ENCODE measurements around the gene HERC2. TPM values are rescaled to one million over a fixed set of nuclear protein-coding genes. Genes with fewer than 3 reads are reported as not detected.

The HERC2 gene
- total and polyA plus RNA-seq, 2 of the 8 experiments (the other 6 are each of a cell fraction or from before 2014, with no cell fraction given): 83.0 to 88.7 TPM

GRCh38 chr15:28105793-28106192 is 216.2 kb downstream of the HERC2 start (continued):
- no peak for TF ChIP-seq RNF2 (IDR thresholded peaks at IDR 0.05; ENCODE audit: borderline replicate concordance, low read depth, low read length, missing control alignments, poor library complexity, severe bottlenecking)
